ENCODE data around the gene DCBLD1.
"Not testable (repeated sequence)": the region's sequence is repeated elsewhere in the genome, so short reads cannot be mapped to it uniquely, and the experiment has no call there.

DCBLD1 gene

GRCh38 chr6:117503211-117503610 is 20.7 kb downstream of the DCBLD1 start:
- no peak for DNase-seq

- no peak for DNase-seq
Observed at GRCh38 chr6:117504478-117505144, 22.1 kb downstream of the DCBLD1 start.

GRCh38 chr6:117505311-117505710 is 22.8 kb downstream of the DCBLD1 start:
- DNase-seq: no peak

GRCh38 chr6:117506180-117506835 is 23.8 kb downstream of the DCBLD1 start:
- DNase-seq: no peak

GRCh38 chr6:117506907-117507306 is 24.4 kb downstream of the DCBLD1 start:
- DNase-seq: no peak

GRCh38 chr6:117508450-117508971 is 26.0 kb downstream of the DCBLD1 start:
- no peak for DNase-seq

- no peak for DNase-seq
Observed at GRCh38 chr6:117509021-117509420, 26.5 kb downstream of the DCBLD1 start.

GRCh38 chr6:117512056-117512828 is 29.8 kb downstream of the DCBLD1 start:
- no peak for DNase-seq

GRCh38 chr6:117512987-117513573 is 30.6 kb downstream of the DCBLD1 start:
- DNase-seq: no peak

GRCh38 chr6:117513778-117514365 is 31.4 kb downstream of the DCBLD1 start:
- DNase-seq: no peak

- DNase-seq: no peak
Observed at GRCh38 chr6:117514655-117515054, 32.2 kb downstream of the DCBLD1 start.

GRCh38 chr6:117515326-117515725 is 32.9 kb downstream of the DCBLD1 start:
- DNase-seq: no peak

- not testable (repeated sequence) for DNase-seq
Observed at GRCh38 chr6:117517995-117518394, 35.5 kb downstream of the DCBLD1 start.

- DNase-seq: no peak
Observed at GRCh38 chr6:117518870-117519269, 36.4 kb downstream of the DCBLD1 start.

GRCh38 chr6:117520603-117521395 is 38.3 kb downstream of the DCBLD1 start:
- no peak for DNase-seq

GRCh38 chr6:117521791-117522502 is 39.5 kb downstream of the DCBLD1 start:
- DNase-seq: no peak

- DNase-seq: no peak
Observed at GRCh38 chr6:117525607-117526006, 43.1 kb downstream of the DCBLD1 start.

GRCh38 chr6:117530467-117531242 is 48.2 kb downstream of the DCBLD1 start:
- no peak for DNase-seq

- DNase-seq: no peak
Observed at GRCh38 chr6:117531346-117531745, 48.9 kb downstream of the DCBLD1 start.

Measured in NK-92 treated with Interleukin-12 subunit alpha and Interleukin-12 subunit beta, amount 100 ng/mL, for 24 hours (cell line).